ENCODE data around the gene DYNC1H1. TPM values are rescaled to one million over a fixed set of nuclear protein-coding genes. Genes with fewer than 3 reads are reported as not detected.
A peak's percentile ranks its signal among the peaks of the same experiment; 100 is the strongest.

DYNC1H1 gene
- total and polyA plus RNA-seq, 2 of the 13 experiments (the other 11 are each of a cell fraction or from before 2014, with no cell fraction given), result 74.4 to 239 TPM

DNA sequence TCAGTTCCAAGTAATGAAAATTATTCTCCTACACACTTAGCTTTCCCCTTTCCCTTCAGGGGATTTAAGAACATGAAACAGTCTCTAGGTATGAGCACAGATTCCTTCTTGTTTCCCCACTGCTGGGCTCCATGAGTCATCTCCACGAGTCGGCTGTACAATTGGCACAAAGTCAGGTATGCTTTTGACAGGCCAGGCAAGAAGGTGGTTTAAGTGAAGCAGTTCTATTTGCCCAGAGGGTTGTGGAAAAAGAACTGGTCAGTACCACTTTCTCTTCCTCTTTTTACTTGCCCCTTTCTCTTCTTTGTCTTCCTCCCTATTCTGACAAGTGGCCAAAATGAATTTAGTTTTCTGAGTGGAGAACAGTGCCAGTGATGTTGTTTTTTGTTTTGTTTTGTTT, 16.3 kb downstream of the DYNC1H1 start:
- POLR2A ChIA-PET, result no interaction called here
- BruUV-seq (replicated peaks), result no TSS peak
- 54% methylated on average over 2 of the region's 2 CpGs for WGBS (ENCODE audit: low lambda C conversion rate)
- H3K4me3 ChIP-seq (replicated peaks in 1 of 3; ENCODE audit: insufficient read depth in 1 of 3, low read depth in 2 of 3, low read length in 3 of 3), result no peak overlapping the region
- no peak overlapping the region for H3K4me2 ChIP-seq (ENCODE audit: low read depth, low read length)
- FAIRE-seq (no peak), DNase-seq (ENCODE audit: low spot score) (peak; percentile 35), ATAC-seq (no peak)
- H4K20me1 ChIP-seq (ENCODE audit: insufficient read depth, low read length), result no peaks in the 10 kb centered on the region
- TF ChIP-seq, protein P1, sequence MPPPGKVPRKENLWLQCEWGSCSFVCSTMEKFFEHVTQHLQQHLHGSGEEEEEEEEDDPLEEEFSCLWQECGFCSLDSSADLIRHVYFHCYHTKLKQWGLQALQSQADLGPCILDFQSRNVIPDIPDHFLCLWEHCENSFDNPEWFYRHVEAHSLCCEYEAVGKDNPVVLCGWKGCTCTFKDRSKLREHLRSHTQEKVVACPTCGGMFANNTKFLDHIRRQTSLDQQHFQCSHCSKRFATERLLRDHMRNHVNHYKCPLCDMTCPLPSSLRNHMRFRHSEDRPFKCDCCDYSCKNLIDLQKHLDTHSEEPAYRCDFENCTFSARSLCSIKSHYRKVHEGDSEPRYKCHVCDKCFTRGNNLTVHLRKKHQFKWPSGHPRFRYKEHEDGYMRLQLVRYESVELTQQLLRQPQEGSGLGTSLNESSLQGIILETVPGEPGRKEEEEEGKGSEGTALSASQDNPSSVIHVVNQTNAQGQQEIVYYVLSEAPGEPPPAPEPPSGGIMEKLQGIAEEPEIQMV (CRISPR knock-in tag; IDR thresholded peaks at IDR 0.05; ENCODE audit: low read depth), result no peak
- peak; percentile 61; the same call in 1 of the 2 replicates for TF ChIP-seq FOSL2 (CRISPR knock-in tag; IDR thresholded peaks at IDR 0.05)
- in situ Hi-C loops (cut with HindIII; ENCODE audit: extremely low pct_ligation_motif_present, low pct_unique_long_range_greater_than_20kb) (no loop called here), intact Hi-C loops (cut with micrococcal nuclease; ENCODE audit: unreplicated experiment) (no loop called here)
- no peaks in the 10 kb centered on the region for H3K4me1 ChIP-seq (ENCODE audit: insufficient read depth, low read length)
- no peaks in the 10 kb centered on the region for H3K9me3 ChIP-seq (ENCODE audit: low read length)
- H3K36me3 ChIP-seq (replicated peaks in 1 of 2; ENCODE audit: control insufficient read depth in 1 of 2, insufficient read depth in 2 of 2, low read length in 2 of 2), result peaks cover 14 to 74% of the 10 kb centered on the region in 2 experiments
- H3K9ac ChIP-seq (ENCODE audit: insufficient read depth, low read depth, low read length), result no peak overlapping the region
- no peaks in the 10 kb centered on the region for H3K27me3 ChIP-seq (ENCODE audit: control insufficient read depth in 1 of 2, insufficient read depth in 2 of 2, low read length in 2 of 2)
- CTCF ChIA-PET (ENCODE audit: low intra/inter-chr PET ratio, low total read pairs), result no interaction called here
- H3K79me2 ChIP-seq (ENCODE audit: insufficient read depth, low read length), result no peaks in the 10 kb centered on the region
- no peak overlapping the region for H2AFZ ChIP-seq (ENCODE audit: low read length)
- H3K27ac ChIP-seq (ENCODE audit: extremely low read length, insufficient read depth, low read length), result no peak overlapping the region

GRCh38 chr14:101982621-101983020, 18.2 kb downstream of the DYNC1H1 start:
- Histone ChIP-seq H2AFZ (ENCODE audit: low read length) (no peak overlapping the region), H3K4me1 (ENCODE audit: insufficient read depth, low read length) (no peaks in the 10 kb centered on the region), H3K4me3 (replicated peaks in 1 of 3; ENCODE audit: insufficient read depth in 1 of 3, low read depth in 2 of 3, low read length in 3 of 3) (no peak overlapping the region), H3K9ac (ENCODE audit: insufficient read depth, low read depth, low read length) (no peak overlapping the region), H3K79me2 (ENCODE audit: insufficient read depth, low read length) (no peaks in the 10 kb centered on the region), H3K27me3 (ENCODE audit: control insufficient read depth in 1 of 2, insufficient read depth in 2 of 2, low read length in 2 of 2) (no peaks in the 10 kb centered on the region), H3K4me2 (ENCODE audit: low read depth, low read length) (no peak overlapping the region), H3K27ac (ENCODE audit: extremely low read length, insufficient read depth, low read length) (no peak overlapping the region), H4K20me1 (ENCODE audit: insufficient read depth, low read length) (no peaks in the 10 kb centered on the region), H3K36me3 (replicated peaks in 1 of 2; ENCODE audit: control insufficient read depth in 1 of 2, insufficient read depth in 2 of 2, low read length in 2 of 2) (peaks cover 27 to 82% of the 10 kb centered on the region in 2 experiments), H3K9me3 (ENCODE audit: low read length) (no peaks in the 10 kb centered on the region)
- in situ Hi-C loops (cut with HindIII; ENCODE audit: extremely low pct_ligation_motif_present, low pct_unique_long_range_greater_than_20kb), result no loop called here
- no TSS peak for BruUV-seq (replicated peaks)
- POLR2A ChIA-PET, result no interaction called here
- FAIRE-seq (no peak), ATAC-seq (no peak), DNase-seq (ENCODE audit: low spot score) (no peak)
- intact Hi-C loops (cut with micrococcal nuclease; ENCODE audit: unreplicated experiment), result no loop called here
- WGBS (ENCODE audit: low lambda C conversion rate), result 80% methylated on average over 6 of the region's 6 CpGs
- CTCF ChIA-PET (ENCODE audit: low intra/inter-chr PET ratio, low total read pairs), result no interaction called here
- TF ChIP-seq, protein P2, sequence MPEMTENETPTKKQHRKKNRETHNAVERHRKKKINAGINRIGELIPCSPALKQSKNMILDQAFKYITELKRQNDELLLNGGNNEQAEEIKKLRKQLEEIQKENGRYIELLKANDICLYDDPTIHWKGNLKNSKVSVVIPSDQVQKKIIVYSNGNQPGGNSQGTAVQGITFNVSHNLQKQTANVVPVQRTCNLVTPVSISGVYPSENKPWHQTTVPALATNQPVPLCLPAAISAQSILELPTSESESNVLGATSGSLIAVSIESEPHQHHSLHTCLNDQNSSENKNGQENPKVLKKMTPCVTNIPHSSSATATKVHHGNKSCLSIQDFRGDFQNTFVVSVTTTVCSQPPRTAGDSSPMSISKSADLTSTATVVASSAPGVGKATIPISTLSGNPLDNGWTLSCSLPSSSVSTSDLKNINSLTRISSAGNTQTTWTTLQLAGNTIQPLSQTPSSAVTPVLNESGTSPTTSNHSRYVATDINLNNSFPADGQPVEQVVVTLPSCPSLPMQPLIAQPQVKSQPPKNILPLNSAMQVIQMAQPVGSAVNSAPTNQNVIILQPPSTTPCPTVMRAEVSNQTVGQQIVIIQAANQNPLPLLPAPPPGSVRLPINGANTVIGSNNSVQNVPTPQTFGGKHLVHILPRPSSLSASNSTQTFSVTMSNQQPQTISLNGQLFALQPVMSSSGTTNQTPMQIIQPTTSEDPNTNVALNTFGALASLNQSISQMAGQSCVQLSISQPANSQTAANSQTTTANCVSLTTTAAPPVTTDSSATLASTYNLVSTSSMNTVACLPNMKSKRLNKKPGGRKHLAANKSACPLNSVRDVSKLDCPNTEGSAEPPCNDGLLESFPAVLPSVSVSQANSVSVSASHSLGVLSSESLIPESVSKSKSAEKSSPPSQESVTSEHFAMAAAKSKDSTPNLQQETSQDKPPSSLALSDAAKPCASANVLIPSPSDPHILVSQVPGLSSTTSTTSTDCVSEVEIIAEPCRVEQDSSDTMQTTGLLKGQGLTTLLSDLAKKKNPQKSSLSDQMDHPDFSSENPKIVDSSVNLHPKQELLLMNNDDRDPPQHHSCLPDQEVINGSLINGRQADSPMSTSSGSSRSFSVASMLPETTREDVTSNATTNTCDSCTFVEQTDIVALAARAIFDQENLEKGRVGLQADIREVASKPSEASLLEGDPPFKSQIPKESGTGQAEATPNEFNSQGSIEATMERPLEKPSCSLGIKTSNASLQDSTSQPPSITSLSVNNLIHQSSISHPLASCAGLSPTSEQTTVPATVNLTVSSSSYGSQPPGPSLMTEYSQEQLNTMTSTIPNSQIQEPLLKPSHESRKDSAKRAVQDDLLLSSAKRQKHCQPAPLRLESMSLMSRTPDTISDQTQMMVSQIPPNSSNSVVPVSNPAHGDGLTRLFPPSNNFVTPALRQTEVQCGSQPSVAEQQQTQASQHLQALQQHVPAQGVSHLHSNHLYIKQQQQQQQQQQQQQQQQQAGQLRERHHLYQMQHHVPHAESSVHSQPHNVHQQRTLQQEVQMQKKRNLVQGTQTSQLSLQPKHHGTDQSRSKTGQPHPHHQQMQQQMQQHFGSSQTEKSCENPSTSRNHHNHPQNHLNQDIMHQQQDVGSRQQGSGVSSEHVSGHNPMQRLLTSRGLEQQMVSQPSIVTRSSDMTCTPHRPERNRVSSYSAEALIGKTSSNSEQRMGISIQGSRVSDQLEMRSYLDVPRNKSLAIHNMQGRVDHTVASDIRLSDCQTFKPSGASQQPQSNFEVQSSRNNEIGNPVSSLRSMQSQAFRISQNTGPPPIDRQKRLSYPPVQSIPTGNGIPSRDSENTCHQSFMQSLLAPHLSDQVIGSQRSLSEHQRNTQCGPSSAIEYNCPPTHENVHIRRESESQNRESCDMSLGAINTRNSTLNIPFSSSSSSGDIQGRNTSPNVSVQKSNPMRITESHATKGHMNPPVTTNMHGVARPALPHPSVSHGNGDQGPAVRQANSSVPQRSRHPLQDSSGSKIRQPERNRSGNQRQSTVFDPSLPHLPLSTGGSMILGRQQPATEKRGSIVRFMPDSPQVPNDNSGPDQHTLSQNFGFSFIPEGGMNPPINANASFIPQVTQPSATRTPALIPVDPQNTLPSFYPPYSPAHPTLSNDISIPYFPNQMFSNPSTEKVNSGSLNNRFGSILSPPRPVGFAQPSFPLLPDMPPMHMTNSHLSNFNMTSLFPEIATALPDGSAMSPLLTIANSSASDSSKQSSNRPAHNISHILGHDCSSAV (CRISPR knock-in tag; IDR thresholded peaks at IDR 0.05; ENCODE audit: borderline replicate concordance), result no peak
- TF ChIP-seq NR2F2 (IDR thresholded peaks at IDR 0.05; ENCODE audit: borderline replicate concordance, low read depth) (no peak), ZNF839 (CRISPR knock-in tag; IDR thresholded peaks at IDR 0.05; ENCODE audit: borderline replicate concordance) (no peak), ZSCAN30 (CRISPR knock-in tag; IDR thresholded peaks at IDR 0.05) (no peak), JUNB (CRISPR knock-in tag; IDR thresholded peaks at IDR 0.05; ENCODE audit: borderline replicate concordance) (no peak)
